Liver (tissue), 9 donors: ENCODE data around the gene PDCD2L. TPM values are rescaled to one million over a fixed set of nuclear protein-coding genes. Genes with fewer than 3 reads are reported as not detected.

Source experiments
- DNase-seq: peaks from one replicate; pipeline ENCODE4 v3.0.0-alpha.2; 2017; ENCODE audit warnings: low spot score
- H3K27ac ChIP-seq, 2 donors: one replicate each; pipeline ENCODE4 v1.7.0; 2013; ENCODE audit warnings: inconsistent platforms in 2 of 2, low read length in 2 of 2, control low read depth in 1 of 2, low read depth in 1 of 2, mild to moderate bottlenecking in 1 of 2
- H3K27me3 ChIP-seq, 4 donors: one replicate each; pipeline versions ENCODE4 v1.6.1 to v1.7.0; 2013; ENCODE audit warnings: low read length in 3 of 4, inconsistent platforms in 1 of 4, mild to moderate bottlenecking in 1 of 4, moderate library complexity in 1 of 4; ENCODE audit not compliant: control insufficient read depth in 4 of 4, insufficient read depth in 4 of 4
- H3K36me3 ChIP-seq, 4 donors: one replicate each; pipeline versions ENCODE4 v1.6.1 to v1.7.0; 2013; ENCODE audit warnings: low read length in 3 of 4, mild to moderate bottlenecking in 3 of 4, low read depth in 1 of 4, moderate library complexity in 1 of 4; ENCODE audit not compliant: control insufficient read depth in 4 of 4, insufficient read depth in 3 of 4
- H3K4me1 ChIP-seq, 4 donors: one replicate each; pipeline versions ENCODE4 v1.6.1 to v1.7.0; 2013; ENCODE audit warnings: low read length in 3 of 4, mild to moderate bottlenecking in 3 of 4, moderate library complexity in 1 of 4; ENCODE audit not compliant: control insufficient read depth in 4 of 4, insufficient read depth in 4 of 4
- H3K4me3 ChIP-seq, 3 donors: one replicate each; pipeline versions ENCODE4 v1.6.1 to v1.7.0; 2013; ENCODE audit warnings: low read length in 3 of 3, control low read depth in 1 of 3, low read depth in 1 of 3, mild to moderate bottlenecking in 1 of 3
- H3K9ac ChIP-seq, 2 donors: one replicate each; pipeline ENCODE4 v1.7.0; 2013; ENCODE audit warnings: low read length in 2 of 2, mild to moderate bottlenecking in 2 of 2, moderate library complexity in 2 of 2, control low read depth in 1 of 2, low read depth in 1 of 2
- H3K9me3 ChIP-seq, 4 donors: one replicate each; pipeline versions ENCODE4 v1.6.1 to v1.7.0; 2013; ENCODE audit warnings: low read length in 3 of 4; ENCODE audit not compliant: control insufficient read depth in 4 of 4
- ATF3 ChIP-seq: IDR thresholded peaks from 2 replicates; pipeline ENCODE4 v1.6.1; 2016; ENCODE audit warnings: antibody characterized with exemption
- CTCF ChIP-seq: fragments of 150-350 bp; IDR thresholded peaks from 2 replicates; pipeline ENCODE4 v1.5.1; 2017; ENCODE audit warnings: improper control_type of control experiment, low read depth, low read length; ENCODE audit not compliant: missing input control
- EGR1 ChIP-seq, 2 donors: IDR thresholded peaks; 2 replicates each; pipeline ENCODE4 v1.6.1; 2016 to 2018; ENCODE audit warnings: antibody characterized with exemption in 2 of 2, low read depth in 2 of 2
- FOXA1 ChIP-seq: IDR thresholded peaks from 2 replicates; pipeline ENCODE4 v1.6.1; 2016; ENCODE audit warnings: antibody characterized with exemption
- FOXA2 ChIP-seq: IDR thresholded peaks from 2 replicates; pipeline ENCODE4 v1.6.1; 2016; ENCODE audit warnings: antibody characterized with exemption
- GABPA ChIP-seq, 2 donors: IDR thresholded peaks in 1 of 2; conservative IDR thresholded peaks in 1 of 2; 2 replicates each; pipeline ENCODE4 v1.6.1; 2016; ENCODE audit warnings: antibody characterized with exemption in 2 of 2, mild to moderate bottlenecking in 1 of 2, moderate library complexity in 1 of 2
- HNF4A ChIP-seq, 2 donors: conservative IDR thresholded peaks; 2 replicates each; pipeline ENCODE4 v1.6.1; 2016; ENCODE audit warnings: antibody characterized with exemption in 2 of 2, mild to moderate bottlenecking in 2 of 2
- HNF4G ChIP-seq: IDR thresholded peaks from 2 replicates; pipeline ENCODE4 v1.6.1; 2016; ENCODE audit warnings: antibody characterized with exemption
- JUND ChIP-seq, 2 donors: IDR thresholded peaks; 2 replicates each; pipeline ENCODE4 v1.6.1; 2016; ENCODE audit warnings: antibody characterized with exemption in 2 of 2
- MAX ChIP-seq: IDR thresholded peaks from 2 replicates; pipeline ENCODE4 v1.6.1; 2016; ENCODE audit warnings: antibody characterized with exemption
- NR2F2 ChIP-seq: IDR thresholded peaks from 2 replicates; pipeline ENCODE4 v1.6.1; 2016; ENCODE audit warnings: antibody characterized with exemption
- RAD21 ChIP-seq, 2 donors: IDR thresholded peaks; 2 replicates each; pipeline ENCODE4 v1.6.1; 2016; ENCODE audit warnings: antibody characterized with exemption in 2 of 2, mild to moderate bottlenecking in 2 of 2
- REST ChIP-seq: IDR thresholded peaks from 2 replicates; pipeline ENCODE4 v1.6.1; 2016; ENCODE audit warnings: antibody characterized with exemption, mild to moderate bottlenecking
- RXRA ChIP-seq, 2 donors: IDR thresholded peaks; 2 replicates each; pipeline ENCODE4 v1.6.1; 2017 to 2018; ENCODE audit warnings: antibody characterized with exemption in 2 of 2, mild to moderate bottlenecking in 1 of 2
- SP1 ChIP-seq: IDR thresholded peaks from 2 replicates; pipeline ENCODE4 v1.6.1; 2018; ENCODE audit warnings: antibody characterized with exemption, mild to moderate bottlenecking
- TAF1 ChIP-seq: conservative IDR thresholded peaks from 2 replicates; pipeline ENCODE4 v1.6.1; 2016; ENCODE audit warnings: antibody characterized with exemption, mild to moderate bottlenecking
- YY1 ChIP-seq: IDR thresholded peaks from 2 replicates; pipeline ENCODE4 v1.6.1; 2016; ENCODE audit warnings: antibody characterized with exemption, mild to moderate bottlenecking
- ZBTB33 ChIP-seq: IDR thresholded peaks from 2 replicates; pipeline ENCODE4 v1.6.1; 2016; ENCODE audit warnings: antibody characterized with exemption
- WGBS: extraction: QIAGEN DNeasy Blood & Tissue Kit; methylation state at CpG from one replicate; pipeline ENCODE4 v1.1.7; 2013; 5-methylcytosine and 5-hydroxymethylcytosine counted together
- polyA plus RNA-seq, 2 donors: library from polyadenylated mRNA; stranded (reverse) in 1 of 2; unstranded in 1 of 2; fragments of 200-250 nt in 1 of 2; fragments of >200 nt in 1 of 2; fragmentation: Nextera tagmentation in 1 of 2; extraction: Ambion mirVana in 1 of 2; gene quantifications; one replicate each; pipeline versions ENCODE4 v1.2.1 to v1.2.3, GENCODE V29; 2013 to 2015
- total RNA-seq, 2 donors: library from RNA; depleted of rRNA; stranded (reverse); fragments of >200 nt; gene quantifications; one replicate each; pipeline ENCODE4 v1.2.3, GENCODE V29; 2014
- donor health status: healthy.
- donor health status: healthy.
- donor health status: healthy.
- donor health status: healthy.
- donor health status: healthy.

Gene PDCD2L
- total and polyA plus RNA-seq, 4 donors, result 3.8 to 7.6 (median 5.1) TPM

GRCh38 chr19:34359140-34359953 is 44.9 kb upstream of the PDCD2L start:
- Histone ChIP-seq H3K9ac (peak overlapping the region; percentile 51 to 88), H3K27me3 (no peaks in the 10 kb centered on the region)
- TF ChIP-seq MAX (peak; percentile 41), ATF3 (no peak), FOXA2 (no peak), YY1 (peak; percentile 95), RXRA (IDR thresholded peaks at IDR 0.05) (peak; percentile 47 to 82), GABPA (IDR thresholded peaks at IDR 0.05 in 1 of 2, conservative IDR thresholded peaks at IDR 0.05 in 1 of 2) (peak in 1 of 2 donors; percentile 62), RAD21 (IDR thresholded peaks at IDR 0.05) (peak; percentile 31 to 43), JUND (IDR thresholded peaks at IDR 0.05) (peak in 1 of 2 donors; percentile 28), NR2F2 (no peak), SP1 (no peak), TAF1 (no peak), HNF4G (no peak), ZBTB33 (no peak), EGR1 (IDR thresholded peaks at IDR 0.05; ENCODE audit: low read depth in 2 of 2) (peak in 1 of 2 donors; percentile 39), REST (peak; percentile 9), HNF4A (conservative IDR thresholded peaks at IDR 0.05) (peak; percentile 57 to 63), FOXA1 (peak; percentile 25), CTCF (peak; percentile 28)

More at GRCh38 chr19:34359140-34359953, 44.9 kb upstream of the PDCD2L start:
- 5% methylated on average over 61 of the region's 61 CpGs for WGBS
- DNase-seq, result peak; percentile 92
- Histone ChIP-seq H3K4me1 (peaks cover 5 to 15% (median 11%) of the 10 kb centered on the region in 4 donors), H3K27ac (peak overlapping the region; percentile 89), H3K4me3 (peak overlapping the region; percentile 11 to 56 (median 32)), H3K9me3 (no peaks in the 10 kb centered on the region), H3K36me3 (peaks cover 0 to 11% (median 2%) of the 10 kb centered on the region in 4 donors)
